ENCODE results near the gene CEBPG. TPM values are rescaled to one million over a fixed set of nuclear protein-coding genes. Genes with fewer than 3 reads are reported as not detected.
A peak's percentile ranks its signal among the peaks of the same experiment; 100 is the strongest.

Gene CEBPG
- total and polyA plus RNA-seq, 8 donors: 17.8 to 26.4 (median 19.3) TPM

DNA sequence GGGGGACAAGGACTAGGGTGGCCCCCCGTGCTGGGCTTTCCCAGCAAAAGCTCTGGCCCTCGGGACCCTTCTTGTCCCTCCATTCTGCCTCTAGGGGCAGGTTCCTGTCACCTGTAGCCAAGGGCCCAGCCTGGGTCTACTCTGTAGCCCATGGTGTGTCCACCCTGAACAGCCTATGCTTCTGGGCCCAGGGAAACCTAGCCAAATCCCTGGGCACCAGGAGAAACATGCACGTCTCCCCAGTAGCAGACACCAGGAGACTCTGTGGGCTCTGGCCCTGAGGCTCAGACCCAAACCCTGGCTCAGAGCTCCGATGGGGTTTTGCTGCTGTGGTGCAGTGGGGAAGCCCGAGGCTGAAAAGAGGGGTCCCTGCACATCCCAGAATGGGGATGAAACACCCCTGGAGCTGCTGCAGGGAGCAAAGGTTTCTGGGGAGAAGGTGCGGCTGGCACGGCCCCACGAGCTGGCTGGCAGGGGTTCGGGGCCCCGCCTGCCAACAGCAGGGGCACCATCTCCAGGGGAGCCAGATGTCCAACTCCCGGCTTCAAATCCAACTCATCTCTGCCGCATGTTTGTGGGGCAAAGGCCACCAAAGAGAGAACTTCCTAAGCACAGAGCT is 18.2 kb downstream of the CEBPG start:
- intact Hi-C loops (cut with DNase I): no loop called here
- Histone ChIP-seq H3K27me3 (no peaks in the 10 kb centered on the region), H3K27ac (no peak overlapping the region), H3K4me3 (no peak overlapping the region), H3K36me3 (peaks cover 0 to 16% of the 10 kb centered on the region in 2 donors), H3K9me3 (no peaks in the 10 kb centered on the region), H3K4me1 (peaks cover 37 to 86% of the 10 kb centered on the region in 2 donors)
- DNase-seq: no peak
- TF ChIP-seq, protein P1, sequence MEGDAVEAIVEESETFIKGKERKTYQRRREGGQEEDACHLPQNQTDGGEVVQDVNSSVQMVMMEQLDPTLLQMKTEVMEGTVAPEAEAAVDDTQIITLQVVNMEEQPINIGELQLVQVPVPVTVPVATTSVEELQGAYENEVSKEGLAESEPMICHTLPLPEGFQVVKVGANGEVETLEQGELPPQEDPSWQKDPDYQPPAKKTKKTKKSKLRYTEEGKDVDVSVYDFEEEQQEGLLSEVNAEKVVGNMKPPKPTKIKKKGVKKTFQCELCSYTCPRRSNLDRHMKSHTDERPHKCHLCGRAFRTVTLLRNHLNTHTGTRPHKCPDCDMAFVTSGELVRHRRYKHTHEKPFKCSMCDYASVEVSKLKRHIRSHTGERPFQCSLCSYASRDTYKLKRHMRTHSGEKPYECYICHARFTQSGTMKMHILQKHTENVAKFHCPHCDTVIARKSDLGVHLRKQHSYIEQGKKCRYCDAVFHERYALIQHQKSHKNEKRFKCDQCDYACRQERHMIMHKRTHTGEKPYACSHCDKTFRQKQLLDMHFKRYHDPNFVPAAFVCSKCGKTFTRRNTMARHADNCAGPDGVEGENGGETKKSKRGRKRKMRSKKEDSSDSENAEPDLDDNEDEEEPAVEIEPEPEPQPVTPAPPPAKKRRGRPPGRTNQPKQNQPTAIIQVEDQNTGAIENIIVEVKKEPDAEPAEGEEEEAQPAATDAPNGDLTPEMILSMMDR (IDR thresholded peaks at IDR 0.05): no peak
- ATAC-seq: no peak

DNA sequence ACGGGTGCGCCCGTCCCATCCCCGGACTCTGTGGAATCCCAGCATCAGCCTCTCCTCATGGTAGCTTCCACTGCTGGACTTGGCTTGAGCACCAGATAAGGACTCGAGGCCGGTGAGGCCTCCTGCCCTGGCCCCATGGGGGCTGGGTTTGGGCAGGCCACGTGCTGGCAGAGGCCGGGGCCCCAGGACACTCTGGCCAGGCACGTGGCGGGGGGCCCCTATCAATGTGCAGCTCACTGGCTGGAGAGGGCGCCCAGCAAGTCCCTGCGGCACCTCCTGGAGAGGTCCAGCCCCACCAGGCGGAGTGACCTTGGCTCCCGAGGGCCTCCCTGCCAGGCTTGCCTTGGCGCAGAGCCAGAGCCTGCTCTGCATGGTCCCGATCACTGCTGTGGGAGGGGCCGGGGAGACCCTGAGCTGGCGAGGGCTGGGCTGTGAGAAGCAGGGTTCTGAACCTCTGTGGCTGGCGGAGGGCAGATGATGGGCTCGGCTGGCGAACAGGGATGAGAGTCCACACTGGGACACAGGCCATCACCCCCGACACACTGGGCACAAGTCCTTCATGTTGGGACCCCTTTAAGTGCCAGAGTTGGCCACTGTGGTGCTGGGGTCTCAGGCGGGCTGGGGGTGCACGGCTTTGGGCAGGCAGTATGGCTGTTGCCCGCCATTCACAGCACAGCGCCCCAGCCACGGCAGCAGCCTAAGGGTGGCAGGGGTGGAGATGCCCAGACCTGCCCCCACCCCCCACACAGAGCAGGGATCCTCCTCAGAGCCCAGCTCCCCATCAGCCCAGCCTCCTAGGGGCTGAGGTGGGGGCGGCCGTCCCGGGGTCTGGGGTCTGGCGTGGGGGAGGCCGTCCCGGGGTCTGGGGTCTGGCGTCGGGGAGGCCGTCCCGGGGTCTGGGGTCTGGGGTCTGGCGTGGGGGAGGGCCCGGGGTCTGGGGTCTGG is 19.1 kb downstream of the CEBPG start:
- Histone ChIP-seq H3K27me3 (no peaks in the 10 kb centered on the region), H3K4me3 (no peak overlapping the region), H3K4me1 (peaks cover 37 to 89% of the 10 kb centered on the region in 2 donors), H3K27ac (no peak overlapping the region), H3K36me3 (peaks cover 0 to 7% of the 10 kb centered on the region in 2 donors), H3K9me3 (no peaks in the 10 kb centered on the region)
- TF ChIP-seq, protein P1 (IDR thresholded peaks at IDR 0.05): no peak
- peak in 2 of 4 donors; percentile 34 to 78 for DNase-seq
- ATAC-seq: no peak
- intact Hi-C loops (cut with DNase I): no loop called here

DNA sequence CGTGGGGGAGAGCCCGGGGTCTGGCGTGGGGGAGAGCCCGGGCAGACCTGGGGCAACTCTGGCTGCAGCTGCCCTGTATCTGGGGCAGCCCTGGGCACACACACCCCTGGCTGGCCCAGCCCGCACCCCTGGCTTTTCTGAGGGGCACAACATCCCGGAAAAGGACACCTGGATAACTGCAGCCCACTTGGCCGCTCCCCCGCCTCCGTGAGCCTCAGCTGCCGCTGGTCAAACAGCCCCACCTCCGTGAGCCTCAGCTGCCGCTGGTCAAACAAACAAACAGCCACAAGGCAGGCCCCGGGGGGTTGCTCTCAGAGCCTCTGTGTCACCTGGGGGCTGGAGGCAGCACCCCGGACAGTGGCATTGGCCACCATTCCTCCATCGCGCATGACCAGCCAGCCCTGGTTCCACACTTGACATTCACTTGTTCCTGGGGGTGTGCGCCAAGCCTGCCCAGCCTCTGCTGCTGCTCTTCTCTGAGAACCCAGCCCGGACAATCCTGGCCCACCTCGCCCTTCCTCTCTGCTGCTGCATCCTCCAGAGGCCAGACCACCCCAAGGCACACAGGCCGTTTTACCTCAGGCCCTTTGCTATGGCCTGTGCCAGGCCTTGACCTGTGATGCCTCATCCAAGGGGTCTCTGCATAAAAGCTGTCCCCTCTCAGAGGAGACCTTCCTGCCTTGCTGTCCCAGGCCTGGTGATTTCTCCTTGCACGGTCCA is 19.9 kb downstream of the CEBPG start:
- Histone ChIP-seq H3K9me3 (no peaks in the 10 kb centered on the region), H3K4me3 (no peak overlapping the region), H3K36me3 (peaks cover 0 to 3% of the 10 kb centered on the region in 2 donors), H3K27me3 (no peaks in the 10 kb centered on the region), H3K4me1 (peaks cover 37 to 84% of the 10 kb centered on the region in 2 donors), H3K27ac (peak overlapping the region in 1 of 2 donors; percentile 35)
- DNase-seq: peak in 2 of 4 donors; percentile 31 to 76
- TF ChIP-seq, protein P1 (IDR thresholded peaks at IDR 0.05): no peak
- ATAC-seq: no peak
- intact Hi-C loops (cut with DNase I): no loop called here

DNA sequence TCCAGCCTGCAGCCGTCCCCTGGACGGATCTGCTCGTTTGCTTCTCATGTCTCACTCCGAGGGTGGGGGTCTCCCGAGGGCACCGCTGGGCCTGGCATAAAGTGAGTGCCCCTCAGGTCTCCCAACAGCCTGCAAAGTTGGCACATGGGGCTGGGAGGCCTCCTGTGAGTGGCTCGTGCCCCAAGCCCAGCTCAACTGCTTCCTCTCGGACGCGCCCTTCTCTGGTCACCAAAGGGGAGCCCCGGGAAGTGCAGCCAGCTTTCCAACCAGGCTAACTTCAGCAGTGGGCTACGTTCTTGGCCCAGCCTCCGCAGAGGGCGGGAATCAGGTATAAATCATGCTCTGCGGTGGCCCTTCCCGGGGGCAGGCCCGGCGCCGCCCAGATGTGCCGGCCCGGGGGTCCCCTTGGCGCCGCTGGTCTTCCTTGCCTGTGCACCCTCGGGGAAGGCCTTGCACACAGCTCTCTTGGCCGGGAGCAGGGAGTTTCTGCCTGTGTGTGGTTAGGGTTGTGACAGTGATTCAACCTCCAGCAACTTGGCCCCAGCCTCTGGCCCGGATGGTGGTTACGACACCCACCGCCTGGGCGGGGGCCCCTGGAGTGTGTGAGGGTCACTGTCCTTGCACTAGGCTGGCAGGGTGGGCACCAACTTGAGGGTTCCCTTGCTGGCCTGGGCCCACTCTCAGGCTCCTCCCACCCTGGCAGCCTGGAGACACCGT is 20.7 kb downstream of the CEBPG start:
- H3K4me1 ChIP-seq: peaks cover 30 to 77% of the 10 kb centered on the region in 2 donors
- no peaks in the 10 kb centered on the region for H3K9me3 ChIP-seq
- intact Hi-C loops (cut with DNase I): no loop called here
- peaks cover 0 to 3% of the 10 kb centered on the region in 2 donors for H3K36me3 ChIP-seq
- ATAC-seq (peak; percentile 41), DNase-seq (peak in 2 of 4 donors; percentile 62 to 84)
- H3K27ac ChIP-seq: peak overlapping the region in 1 of 2 donors; percentile 35
- no peak overlapping the region for H3K4me3 ChIP-seq
- H3K27me3 ChIP-seq: no peaks in the 10 kb centered on the region
- TF ChIP-seq, protein P1 (IDR thresholded peaks at IDR 0.05): no peak

All from left lung (tissue), 10 donors.